DOHH2 (cell line): ENCODE results near the gene BROX.
"Not testable (repeated sequence)": the region's sequence is repeated elsewhere in the genome, so short reads cannot be mapped to it uniquely, and the experiment has no call there.

Experiments used
- CTCF ChIP-seq: fragments of 200-600 bp; sonication (generic); IDR thresholded peaks from one replicate; pipeline ENCODE4 v1.5.1; 2014; ENCODE audit warnings: antibody characterized with exemption, mild to moderate bottlenecking, low read depth, low read length; ENCODE audit not compliant: poor library complexity, severe bottlenecking
- EZH2phosphoT487 ChIP-seq: fragments of 200-600 bp; sonication (generic); IDR thresholded peaks from 2 replicates; pipeline ENCODE4 v1.6.1; 2017; ENCODE audit warnings: borderline replicate concordance, mild to moderate bottlenecking, antibody characterized with exemption, low read length, moderate library complexity, mixed read lengths

GRCh38 chr1:222668184-222668583, 44.2 kb upstream of the BROX start:
- not testable (repeated sequence) for TF ChIP-seq CTCF, EZH2phosphoT487
